Lung (tissue), 12 donors: Measurements from ENCODE around the gene TLR5. TPM values are rescaled to one million over a fixed set of nuclear protein-coding genes. Genes with fewer than 3 reads are reported as not detected.
"Not testable (repeated sequence)": the region's sequence is repeated elsewhere in the genome, so short reads cannot be mapped to it uniquely, and the experiment has no call there.

ENCODE experiments used
- ATAC-seq: fragments of 200-7000 bp; cut with Tn5 transposase; one replicate; pipeline ENCODE4 v1.9.1; 2020; ENCODE audit warnings: moderate number of reproducible peaks; ENCODE audit not compliant: insufficient read depth, low FRiP score
- DNase-seq, 3 donors: peaks; one replicate each; pipeline ENCODE4 v3.0.0-alpha.2; 2013 to 2017
- H3K27ac ChIP-seq, 2 donors: one replicate each; pipeline ENCODE4 v1.5.1; 2013; ENCODE audit warnings: mild to moderate bottlenecking in 2 of 2, moderate library complexity in 2 of 2, control low read depth in 1 of 2, inconsistent platforms in 1 of 2, low read depth in 1 of 2, low read length in 1 of 2
- H3K27me3 ChIP-seq, 3 donors: one replicate each; pipeline ENCODE4 v1.5.1; 2013; ENCODE audit warnings: low read length in 2 of 3; ENCODE audit not compliant: control insufficient read depth in 3 of 3, insufficient read depth in 3 of 3
- H3K36me3 ChIP-seq, 4 donors: one replicate each; pipeline ENCODE4 v1.5.1; 2013; ENCODE audit warnings: low read length in 4 of 4, mild to moderate bottlenecking in 1 of 4, moderate library complexity in 1 of 4; ENCODE audit not compliant: control insufficient read depth in 4 of 4, insufficient read depth in 4 of 4
- H3K4me1 ChIP-seq, 5 donors: one replicate each; pipeline ENCODE4 v1.5.1; 2013; ENCODE audit warnings: low read length in 5 of 5, mild to moderate bottlenecking in 2 of 5, moderate library complexity in 1 of 5; ENCODE audit not compliant: control insufficient read depth in 5 of 5, insufficient read depth in 5 of 5
- H3K4me3 ChIP-seq: one replicate; pipeline ENCODE4 v1.5.1; 2013; ENCODE audit warnings: mild to moderate bottlenecking, control low read depth, moderate library complexity
- H3K9ac ChIP-seq, 2 donors: one replicate each; pipeline ENCODE4 v1.5.1; 2013; ENCODE audit warnings: low read length in 2 of 2, control low read depth in 1 of 2; ENCODE audit not compliant: insufficient read depth in 1 of 2
- H3K9me3 ChIP-seq, 4 donors: one replicate each; pipeline ENCODE4 v1.5.1; 2013; ENCODE audit warnings: low read length in 3 of 4, mild to moderate bottlenecking in 1 of 4, moderate library complexity in 1 of 4; ENCODE audit not compliant: control insufficient read depth in 4 of 4, insufficient read depth in 3 of 4
- CTCF ChIP-seq: IDR thresholded peaks from 2 replicates; pipeline ENCODE4 v1.5.1; 2012; ENCODE audit warnings: mild to moderate bottlenecking; ENCODE audit errors: control extremely low read depth, extremely low read depth
- WGBS, 2 donors: extraction: QIAGEN DNeasy Blood & Tissue Kit; methylation state at CpG; one replicate each; pipeline ENCODE4 v1.1.7; 2013; 5-methylcytosine and 5-hydroxymethylcytosine counted together
- polyA plus RNA-seq, 2 donors: library from polyadenylated mRNA; stranded (reverse); fragments of 200-250 nt; gene quantifications; one replicate each; pipeline ENCODE4 v1.2.1, GENCODE V29; 2013
- total RNA-seq, 2 donors: library from RNA; depleted of rRNA in 1 of 2; stranded (reverse); fragments of >200 nt in 1 of 2; gene quantifications; one replicate each; pipeline ENCODE4 v1.2.1, GENCODE V29; 2014 to 2021
- donor health status: control.
- donor health status: control.
- donor health status: Bipolar disorder and iron deficiency.
- donor health status: healthy.
- donor health status: DM: yes; HTN: yes; CAD: no.

TLR5 gene
- total and polyA plus RNA-seq, 4 donors: 3.0 to 23.6 (median 17.7) TPM

DNA sequence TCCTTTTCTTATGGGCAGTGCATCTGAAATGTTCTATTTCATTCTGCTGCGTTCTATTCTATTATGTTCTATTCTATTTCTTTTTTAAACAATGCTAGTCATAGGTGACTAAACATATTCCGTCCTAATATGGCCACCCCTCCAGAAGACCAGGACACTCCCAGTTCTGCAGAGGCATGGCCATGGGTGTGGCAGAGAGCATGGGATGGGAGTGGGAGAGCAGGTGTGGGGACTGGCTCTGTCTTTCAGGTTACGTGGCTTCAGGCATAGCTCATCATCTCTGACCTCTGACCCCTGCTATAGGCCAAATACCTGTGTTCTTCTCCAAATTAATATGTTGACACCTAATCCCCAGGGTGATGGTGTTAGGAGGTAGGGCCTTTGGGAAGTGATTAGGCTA is 33.4 kb upstream of the TLR5 start:
- H3K4me1 ChIP-seq: peaks cover 3 to 9% (median 5%) of the 10 kb centered on the region in 5 donors
- peak overlapping the region in 1 of 2 donors; percentile 10 for H3K27ac ChIP-seq

GRCh38 chr1:223175633-223176032 is 32.6 kb upstream of the TLR5 start:
- Histone ChIP-seq H3K36me3 (no peaks in the 10 kb centered on the region), H3K4me3 (no peak overlapping the region), H3K27me3 (no peaks in the 10 kb centered on the region), H3K9me3 (no peaks in the 10 kb centered on the region), H3K4me1 (peaks cover 0 to 3% (median 0%) of the 10 kb centered on the region in 5 donors), H3K27ac (peak overlapping the region in 1 of 2 donors; percentile 23), H3K9ac (no peak overlapping the region)
- TF ChIP-seq CTCF: no peak
- ATAC-seq: no peak
- DNase-seq: peak in 2 of 3 donors; percentile 27 to 57
- WGBS, 2 donors: 40 to 60% methylated on average over 3 of the region's 3 CpGs

More for the DNA sequence above, 33.4 kb upstream of the TLR5 start:
- no peak for DNase-seq
- Histone ChIP-seq H3K4me3 (no peak overlapping the region), H3K9me3 (no peaks in the 10 kb centered on the region), H3K36me3 (no peaks in the 10 kb centered on the region), H3K27me3 (no peaks in the 10 kb centered on the region), H3K9ac (no peak overlapping the region)
- no peak for ATAC-seq
- no peak for TF ChIP-seq CTCF
- WGBS, 2 donors: 90 to 97% methylated on average over 3 of the region's 3 CpGs

- DNase-seq: no peak
- no peak overlapping the region for H3K9ac ChIP-seq
- no peak for TF ChIP-seq CTCF
Observed at GRCh38 chr1:223175032-223175431, 32.0 kb upstream of the TLR5 start.

GRCh38 chr1:223169458-223169857 is 26.4 kb upstream of the TLR5 start:
- WGBS, 2 donors: 86 to 90% methylated on average over 5 of the region's 5 CpGs

More at GRCh38 chr1:223175032-223175431, 32.0 kb upstream of the TLR5 start:
- Histone ChIP-seq H3K4me1 (peaks cover 0 to 3% (median 0%) of the 10 kb centered on the region in 5 donors), H3K9me3 (no peaks in the 10 kb centered on the region), H3K27me3 (no peaks in the 10 kb centered on the region), H3K4me3 (no peak overlapping the region), H3K36me3 (no peaks in the 10 kb centered on the region), H3K27ac (peak overlapping the region in 1 of 2 donors; percentile 2)
- WGBS, 2 donors: 72 to 82% methylated on average over 4 of the region's 4 CpGs
- ATAC-seq: no peak

More at GRCh38 chr1:223169458-223169857, 26.4 kb upstream of the TLR5 start:
- DNase-seq, H3K4me3 ChIP-seq, H3K27me3 ChIP-seq, H3K36me3 ChIP-seq, H3K27ac ChIP-seq, H3K9me3 ChIP-seq, ATAC-seq, H3K4me1 ChIP-seq, H3K9ac ChIP-seq: not testable (repeated sequence)
